Memory B cell (primary cell): Measurements from ENCODE around the gene CYFIP1.

Source experiments
- ATAC-seq: fragments of 150-1000 bp; cut with Tn5 transposase; 2 replicates; pipeline ENCODE4 v1.10.0; 2021; ENCODE audit warnings: low read depth, mild to moderate bottlenecking, moderate library complexity
- DNase-seq, 2 donors: peaks; one replicate each; pipeline ENCODE4 v3.0.0; 2022; ENCODE audit warnings: low spot score in 2 of 2
- H3K27ac Mint-ChIP-seq: one replicate; pipeline ENCODE4 v1.8.0; 2022; ENCODE audit warnings: mild to moderate bottlenecking, moderate library complexity, mixed read lengths
- H3K27me3 Mint-ChIP-seq: one replicate; pipeline ENCODE4 v1.8.0; 2022; ENCODE audit warnings: mixed read lengths
- H3K36me3 Mint-ChIP-seq: one replicate; pipeline ENCODE4 v1.8.0; 2022; ENCODE audit warnings: mild to moderate bottlenecking, mixed read lengths
- H3K4me1 Mint-ChIP-seq: one replicate; pipeline ENCODE4 v1.8.0; 2022; ENCODE audit warnings: mixed read lengths
- H3K4me3 Mint-ChIP-seq: one replicate; pipeline ENCODE4 v1.8.0; 2022; ENCODE audit warnings: mild to moderate bottlenecking, moderate library complexity, mixed read lengths
- H3K9me3 Mint-ChIP-seq: one replicate; pipeline ENCODE4 v1.8.0; 2022; ENCODE audit warnings: mixed read lengths

CYFIP1 gene

DNA sequence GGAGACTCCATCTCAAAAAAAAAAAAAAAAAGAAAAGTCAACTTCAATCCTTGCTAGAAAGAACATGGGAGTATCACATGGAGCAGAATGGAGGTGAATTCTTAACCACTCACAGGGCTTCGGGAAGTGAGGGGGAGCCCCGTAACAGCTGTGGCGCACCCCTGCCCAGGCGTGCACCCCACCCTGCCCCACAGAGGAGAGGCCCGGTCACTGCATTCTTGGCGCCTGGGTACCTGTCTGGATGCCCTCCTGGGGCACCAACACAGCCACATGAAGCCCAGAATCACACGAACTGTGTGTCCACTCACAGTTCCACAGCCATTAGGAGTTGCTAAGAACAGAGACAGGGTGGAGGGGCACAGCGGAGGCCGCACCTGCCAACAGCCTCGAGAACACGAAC, 89.9 kb downstream of the CYFIP1 start:
- peaks cover 10% of the 10 kb centered on the region for H3K36me3 Mint-ChIP-seq
- no peaks in the 10 kb centered on the region for H3K9me3 Mint-ChIP-seq
- no peak for DNase-seq
- H3K4me1 Mint-ChIP-seq = peaks cover 4% of the 10 kb centered on the region
- no peak overlapping the region for H3K4me3 Mint-ChIP-seq
- no peak overlapping the region for H3K27ac Mint-ChIP-seq
- H3K27me3 Mint-ChIP-seq = no peaks in the 10 kb centered on the region
- no peak for ATAC-seq

DNA sequence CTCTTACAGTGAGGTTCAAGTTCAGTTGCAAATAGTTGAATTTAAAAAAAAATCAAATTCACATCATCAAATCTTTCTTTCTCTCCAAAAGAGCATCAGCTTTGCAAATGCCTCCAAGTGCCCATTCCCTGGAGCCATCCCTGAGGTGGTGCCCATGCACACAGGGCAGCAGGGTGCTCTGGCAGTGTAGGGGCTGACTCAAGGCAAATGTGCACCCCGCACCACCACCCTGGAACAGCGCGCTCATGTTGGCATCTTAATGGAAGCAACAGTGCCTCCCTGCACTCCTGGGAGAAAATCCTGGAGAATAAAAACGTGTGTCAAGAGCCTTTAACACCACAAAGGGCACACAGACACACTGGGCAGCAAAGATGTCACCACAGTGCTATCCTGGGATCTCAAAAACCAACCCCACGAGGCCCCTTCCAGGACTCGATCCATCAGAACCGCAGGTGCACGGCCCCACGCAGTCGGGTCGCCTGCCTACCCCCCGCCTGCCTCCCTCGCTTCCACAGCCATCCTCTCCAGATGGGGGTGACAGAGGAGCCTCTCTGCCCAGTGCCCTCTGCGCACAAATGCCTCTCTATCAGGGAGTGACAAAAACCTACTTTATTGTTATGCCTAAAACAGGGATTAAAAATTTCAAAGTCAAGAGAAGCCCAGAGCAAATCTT, 90.9 kb downstream of the CYFIP1 start:
- Mint-ChIP-seq H3K27me3 (no peaks in the 10 kb centered on the region), H3K36me3 (peaks cover 10% of the 10 kb centered on the region)

DNA sequence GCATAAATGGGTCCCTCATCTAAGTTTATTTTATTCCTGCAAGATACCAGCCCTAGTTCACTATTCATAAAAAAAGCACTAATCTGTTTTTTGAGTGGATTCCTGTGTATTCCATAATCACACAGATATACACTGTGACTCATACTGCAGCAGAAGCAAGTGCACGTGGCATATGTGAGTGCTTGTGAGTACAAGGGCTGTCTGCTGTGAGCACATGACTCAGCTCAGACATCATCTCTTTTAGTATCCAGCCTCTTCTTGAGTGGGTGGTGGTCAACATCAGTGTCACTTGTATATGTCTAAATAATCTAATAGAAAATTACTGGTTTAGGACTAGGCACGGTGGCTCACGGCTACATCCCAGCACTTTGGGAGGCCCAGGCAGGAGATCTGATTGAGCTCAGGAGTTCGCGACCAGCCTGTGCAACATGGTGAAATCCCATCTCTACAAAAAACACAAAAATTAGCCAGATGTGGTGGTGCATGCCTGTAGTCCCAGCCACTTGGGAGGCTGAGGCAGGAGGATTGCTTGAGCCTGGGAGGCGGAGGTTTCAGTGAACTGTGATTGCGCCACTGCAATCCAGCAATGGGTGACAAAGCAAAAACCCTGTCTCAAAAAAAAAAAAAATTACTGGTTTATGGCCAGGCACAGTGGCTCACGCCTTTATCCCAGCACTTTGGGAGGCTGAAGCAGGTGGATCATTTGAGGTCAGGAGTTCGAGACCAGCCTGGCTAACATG, 91.9 kb downstream of the CYFIP1 start:
- peaks cover 10% of the 10 kb centered on the region for H3K36me3 Mint-ChIP-seq

More for the DNA sequence above, 90.9 kb downstream of the CYFIP1 start:
- H3K4me1 Mint-ChIP-seq = peaks cover 4% of the 10 kb centered on the region
- no peak overlapping the region for H3K27ac Mint-ChIP-seq
- H3K4me3 Mint-ChIP-seq = no peak overlapping the region
- ATAC-seq (no peak), DNase-seq (no peak)
- no peaks in the 10 kb centered on the region for H3K9me3 Mint-ChIP-seq

DNA sequence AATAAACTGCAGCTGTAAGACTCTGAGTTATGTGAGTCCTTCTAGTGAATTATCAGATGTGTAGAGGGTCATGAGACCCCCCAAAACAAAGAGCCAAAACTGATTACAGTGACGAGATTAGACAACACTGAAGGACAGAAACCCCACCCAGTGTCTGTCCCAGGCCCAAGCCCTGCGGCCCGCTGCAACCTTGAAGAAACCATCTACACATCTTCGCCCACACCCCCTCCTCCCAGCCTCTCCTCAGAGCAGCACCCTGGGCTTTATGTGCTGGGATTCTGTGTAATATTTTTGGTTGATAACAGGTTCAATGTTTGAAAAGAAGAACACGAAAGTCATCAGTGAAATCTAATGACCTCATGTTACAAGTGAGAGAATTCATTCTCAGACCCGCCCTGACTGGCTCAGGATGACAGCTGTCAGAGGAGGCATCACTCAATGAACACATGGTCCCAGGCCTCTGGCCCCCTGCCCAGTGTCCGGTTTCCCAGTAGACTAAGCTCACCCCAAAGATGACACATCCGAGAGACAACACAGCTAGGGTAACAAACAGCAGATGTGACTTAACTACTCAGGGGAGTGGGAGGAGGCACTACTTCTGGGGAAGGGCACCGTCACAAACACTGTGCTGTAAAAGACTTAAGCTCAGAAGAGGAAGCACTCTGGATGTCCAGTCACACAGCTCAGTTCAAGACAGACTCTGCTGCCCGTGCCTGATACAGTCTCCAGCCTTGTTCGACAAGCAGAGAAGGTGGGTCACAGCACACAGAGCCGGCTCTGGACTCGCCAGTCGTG, 92.8 kb downstream of the CYFIP1 start:
- Mint-ChIP-seq H3K4me3 (no peak overlapping the region), H3K36me3 (peaks cover 8% of the 10 kb centered on the region), H3K4me1 (peaks cover 4% of the 10 kb centered on the region), H3K27ac (peak overlapping the region; percentile 9), H3K9me3 (no peaks in the 10 kb centered on the region), H3K27me3 (no peaks in the 10 kb centered on the region)
- DNase-seq = no peak
- no peak for ATAC-seq

More for the DNA sequence above, 91.9 kb downstream of the CYFIP1 start:
- ATAC-seq (no peak), DNase-seq (no peak)
- Mint-ChIP-seq H3K4me3 (no peak overlapping the region), H3K27ac (peak overlapping the region; percentile 9), H3K27me3 (no peaks in the 10 kb centered on the region), H3K4me1 (peaks cover 4% of the 10 kb centered on the region), H3K9me3 (no peaks in the 10 kb centered on the region)

DNA sequence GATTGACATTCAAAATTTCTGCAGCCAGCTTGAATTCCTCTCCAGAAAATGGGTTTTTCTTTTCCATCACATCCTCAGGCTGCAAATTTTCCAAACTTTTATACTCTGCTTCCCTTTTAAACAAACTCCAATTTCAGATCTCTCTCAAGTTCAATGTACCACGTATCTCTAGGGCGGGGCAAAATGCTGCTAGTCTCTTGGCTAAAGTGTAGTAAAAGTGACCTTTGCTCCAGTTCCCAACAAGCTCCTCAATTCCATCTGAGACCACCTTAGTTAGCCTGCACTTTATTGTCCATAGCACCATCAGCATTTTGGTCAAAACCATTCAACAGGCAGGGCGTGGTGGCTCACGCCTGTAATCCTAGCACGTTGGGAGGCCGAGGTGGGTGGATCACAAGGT, 95.0 kb downstream of the CYFIP1 start:
- ATAC-seq = no peak
- Mint-ChIP-seq H3K4me1 (peaks cover 4% of the 10 kb centered on the region), H3K4me3 (no peak overlapping the region), H3K27ac (no peak overlapping the region), H3K27me3 (no peaks in the 10 kb centered on the region), H3K36me3 (peaks cover 12% of the 10 kb centered on the region), H3K9me3 (no peaks in the 10 kb centered on the region)
- DNase-seq = no peak

DNA sequence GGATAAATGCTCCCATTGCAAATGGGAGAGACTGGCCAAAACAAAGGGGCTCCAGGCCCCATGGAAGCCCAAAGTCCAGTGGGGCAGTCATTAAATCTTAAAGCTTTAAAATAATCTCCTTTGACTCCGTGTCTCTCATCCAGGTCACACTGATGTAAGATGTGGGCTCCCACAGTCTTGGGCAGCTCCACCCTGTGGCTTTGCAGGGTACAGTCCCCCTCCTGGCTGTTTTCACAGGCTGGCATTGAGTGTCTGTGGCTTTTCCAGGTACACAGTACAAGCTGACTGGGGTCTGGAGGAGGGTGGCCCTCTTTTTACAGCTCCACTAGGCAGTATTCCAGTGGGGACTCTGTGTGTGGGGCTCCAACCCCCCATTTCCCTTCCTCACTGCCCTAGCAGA, 95.8 kb downstream of the CYFIP1 start:
- ATAC-seq (peak; percentile 27), DNase-seq (no peak)
- Mint-ChIP-seq H3K9me3 (no peaks in the 10 kb centered on the region), H3K27me3 (no peaks in the 10 kb centered on the region), H3K36me3 (peaks cover 10% of the 10 kb centered on the region), H3K4me1 (peaks cover 4% of the 10 kb centered on the region), H3K4me3 (no peak overlapping the region), H3K27ac (no peak overlapping the region)

DNA sequence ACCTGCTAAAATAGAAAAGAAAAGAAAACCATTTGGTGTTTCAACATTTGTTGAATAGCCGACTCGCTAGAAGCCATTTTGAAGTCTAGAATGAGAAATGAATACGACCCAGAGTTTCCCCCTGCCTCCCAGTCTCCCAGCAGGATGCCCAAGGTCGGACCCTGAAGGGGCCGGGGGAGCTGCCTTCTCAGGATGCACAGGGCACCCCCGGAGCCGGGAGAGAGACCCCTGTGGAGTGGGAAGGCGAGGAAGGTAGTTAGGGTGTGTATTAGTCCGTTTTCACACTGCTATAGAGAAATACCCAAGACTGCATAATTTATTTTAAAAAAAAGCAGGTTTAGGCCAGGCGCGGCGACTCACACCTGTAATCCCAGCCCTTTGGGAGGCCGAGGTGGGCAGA, 97.0 kb downstream of the CYFIP1 start:
- H3K4me3 Mint-ChIP-seq = no peak overlapping the region
- H3K27ac Mint-ChIP-seq = no peak overlapping the region
- H3K27me3 Mint-ChIP-seq = no peaks in the 10 kb centered on the region
- peaks cover 4% of the 10 kb centered on the region for H3K4me1 Mint-ChIP-seq
- DNase-seq = no peak
- ATAC-seq = no peak
- H3K9me3 Mint-ChIP-seq = no peaks in the 10 kb centered on the region
- peaks cover 14% of the 10 kb centered on the region for H3K36me3 Mint-ChIP-seq

DNA sequence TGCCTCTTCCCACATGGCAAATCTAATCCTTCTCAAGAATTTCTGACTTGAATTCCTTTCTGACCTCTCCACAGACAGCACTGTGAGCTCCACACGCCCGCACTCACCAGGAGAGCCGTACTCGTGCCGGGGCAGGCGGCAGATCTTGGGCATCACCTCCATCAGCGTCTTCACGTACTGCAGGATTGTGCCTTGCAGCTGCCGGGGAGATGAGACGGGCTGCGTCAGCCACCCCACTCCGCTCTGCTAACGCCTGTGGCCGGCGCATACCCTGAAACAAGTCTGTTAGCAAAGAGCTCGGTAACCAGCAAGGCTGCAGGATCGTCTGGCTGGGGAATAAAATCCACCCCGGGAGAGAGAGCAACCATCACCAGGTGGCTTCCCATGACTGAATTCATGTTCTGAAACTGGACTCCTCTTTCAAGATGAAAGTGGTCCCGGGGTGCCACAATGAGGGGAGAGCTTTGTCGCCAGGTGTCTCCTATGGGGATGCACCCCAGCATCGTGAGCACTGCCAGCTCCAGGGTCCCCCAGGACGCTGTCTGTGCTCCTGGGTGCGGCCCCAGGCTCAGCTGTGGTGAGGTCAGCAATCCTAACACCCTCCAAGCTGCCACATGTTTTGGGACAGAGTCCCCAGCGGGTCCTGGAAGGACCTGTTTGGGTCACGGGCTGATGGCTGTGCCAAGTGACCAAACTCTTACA, 98.3 kb downstream of the CYFIP1 start:
- no peaks in the 10 kb centered on the region for H3K9me3 Mint-ChIP-seq
- no peak overlapping the region for H3K4me3 Mint-ChIP-seq
- no peak overlapping the region for H3K27ac Mint-ChIP-seq
- H3K27me3 Mint-ChIP-seq = no peaks in the 10 kb centered on the region
- H3K4me1 Mint-ChIP-seq = peaks cover 4% of the 10 kb centered on the region
- H3K36me3 Mint-ChIP-seq = peaks cover 20% of the 10 kb centered on the region
- ATAC-seq (no peak), DNase-seq (no peak)

DNA sequence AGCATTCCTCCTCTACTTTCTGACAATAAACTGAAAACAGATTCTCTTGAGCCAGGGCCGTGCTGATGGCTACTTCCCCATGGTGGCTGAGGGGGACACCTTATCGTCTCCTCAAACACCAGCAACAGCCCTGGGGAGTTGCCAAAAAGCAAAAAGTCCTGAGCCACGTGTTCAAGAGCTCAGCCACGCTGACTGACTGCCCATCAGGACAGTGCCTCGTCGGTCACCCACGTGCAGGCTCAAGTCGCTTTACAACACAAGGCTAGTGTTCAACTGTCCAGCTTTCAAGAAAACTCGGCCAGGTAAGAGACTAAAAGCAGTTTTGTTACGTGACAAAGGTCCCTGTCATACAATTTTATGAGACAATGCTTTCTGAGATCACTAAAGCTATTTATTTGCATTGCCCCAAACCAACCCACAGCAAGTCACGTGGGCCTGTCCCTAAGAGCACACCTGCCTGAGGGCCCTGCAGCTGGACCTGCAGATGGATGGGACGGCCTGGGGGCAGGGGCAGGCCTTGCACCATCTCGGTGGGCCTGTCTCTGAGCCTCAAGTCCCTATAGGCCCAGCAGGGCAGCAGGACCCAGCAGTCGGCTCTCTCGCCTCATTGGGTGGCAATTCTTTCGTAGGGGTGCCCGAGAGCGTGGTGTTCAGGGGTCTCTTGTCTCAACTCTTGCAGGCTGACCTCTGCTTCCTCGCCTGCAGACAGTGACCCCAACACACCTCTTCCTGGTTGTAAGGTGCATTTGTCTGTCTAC, 99.0 kb downstream of the CYFIP1 start:
- Mint-ChIP-seq H3K36me3 (peaks cover 20% of the 10 kb centered on the region), H3K4me3 (no peak overlapping the region), H3K27ac (no peak overlapping the region), H3K4me1 (peaks cover 4% of the 10 kb centered on the region), H3K9me3 (no peaks in the 10 kb centered on the region), H3K27me3 (no peaks in the 10 kb centered on the region)
- no peak for ATAC-seq
- no peak for DNase-seq

DNA sequence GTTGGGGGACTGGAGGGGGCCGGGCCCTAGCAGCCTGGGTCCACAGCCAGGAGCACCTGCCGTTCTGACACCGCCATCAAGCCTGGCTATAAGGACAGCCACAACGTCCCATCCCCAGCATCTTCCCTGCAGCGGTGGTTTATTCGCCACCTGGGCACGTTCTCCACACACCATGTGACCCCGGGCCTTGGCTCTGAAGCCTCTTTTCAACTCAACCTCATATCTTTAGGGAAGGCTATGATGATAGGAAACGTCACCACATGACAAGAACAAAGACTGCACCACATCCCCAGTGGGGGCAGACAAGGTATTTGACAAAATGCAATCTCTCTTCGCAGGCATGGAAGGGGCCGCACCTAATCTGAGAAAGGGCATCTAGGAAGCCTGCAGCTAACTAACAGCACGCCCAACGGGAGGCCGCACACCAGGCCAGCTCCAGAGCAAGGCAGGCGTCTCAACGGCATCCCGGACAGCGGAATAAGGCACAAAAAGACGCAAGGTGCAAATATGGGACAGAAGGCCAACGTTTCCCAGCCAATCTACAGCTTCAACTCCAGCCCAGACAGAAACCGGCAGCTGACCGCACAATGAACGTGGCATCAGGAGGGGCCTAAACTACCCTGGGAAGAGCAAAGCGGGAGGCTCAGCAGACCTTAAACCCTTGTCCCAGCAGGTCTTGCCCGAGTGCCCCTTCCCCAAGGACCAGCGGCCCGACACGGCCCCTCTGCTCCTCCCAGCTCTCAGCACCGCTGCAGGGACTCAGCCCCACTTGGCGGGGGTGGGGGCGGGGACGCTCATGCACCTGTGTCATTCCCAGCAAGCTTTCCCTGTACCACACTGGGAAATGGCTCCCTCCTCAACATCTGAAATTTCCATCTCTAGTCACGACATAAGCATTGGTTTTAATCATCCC, 99.8 kb downstream of the CYFIP1 start:
- no peak for DNase-seq
- H3K36me3 Mint-ChIP-seq = peaks cover 17% of the 10 kb centered on the region
- no peaks in the 10 kb centered on the region for H3K9me3 Mint-ChIP-seq
- no peak for ATAC-seq
- no peaks in the 10 kb centered on the region for H3K4me1 Mint-ChIP-seq
- no peaks in the 10 kb centered on the region for H3K27me3 Mint-ChIP-seq
- H3K4me3 Mint-ChIP-seq = no peak overlapping the region
- no peak overlapping the region for H3K27ac Mint-ChIP-seq

DNA sequence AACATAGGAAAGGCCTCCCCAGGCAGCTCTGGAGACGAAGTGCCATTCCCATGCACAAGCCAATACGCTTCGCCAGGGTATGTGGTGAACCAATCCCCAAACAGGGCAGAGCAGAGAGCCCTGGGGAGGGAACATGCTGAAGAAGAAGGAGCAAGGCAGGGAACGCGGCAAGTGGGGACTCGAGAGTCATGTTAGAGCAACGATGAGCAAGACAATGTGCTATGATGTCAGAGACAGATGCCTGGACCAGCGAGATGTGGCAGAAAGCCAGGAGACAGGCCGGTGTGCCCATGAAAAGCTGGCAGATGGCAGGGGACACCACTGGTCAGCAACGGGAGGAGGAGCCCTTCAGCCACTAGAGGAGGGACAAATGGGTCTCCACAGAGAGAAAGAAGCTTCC, 102.1 kb downstream of the CYFIP1 start:
- Mint-ChIP-seq H3K36me3 (peaks cover 21% of the 10 kb centered on the region), H3K27ac (no peak overlapping the region), H3K4me1 (peaks cover 2% of the 10 kb centered on the region), H3K4me3 (no peak overlapping the region), H3K9me3 (no peaks in the 10 kb centered on the region), H3K27me3 (no peaks in the 10 kb centered on the region)
- DNase-seq (no peak), ATAC-seq (no peak)

DNA sequence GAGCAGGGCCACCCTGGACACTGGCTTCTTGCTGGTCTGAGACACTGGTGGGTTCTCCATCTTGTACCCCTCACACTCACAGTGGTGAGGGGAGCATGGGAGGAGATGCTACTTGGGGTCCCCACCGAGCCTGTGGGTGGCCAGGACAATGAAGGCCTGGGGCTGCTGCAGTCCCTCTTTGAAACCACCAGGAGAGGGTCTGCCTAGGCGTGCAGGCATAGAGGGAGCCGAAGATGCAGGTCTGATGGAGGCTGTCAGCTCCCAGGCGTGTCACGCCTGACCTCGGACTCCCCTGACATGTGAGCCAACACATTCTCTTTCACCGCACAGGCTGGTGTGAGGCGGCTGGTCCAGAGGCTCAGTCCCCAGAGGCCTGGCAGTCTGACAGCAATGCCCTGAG, 102.6 kb downstream of the CYFIP1 start:
- Mint-ChIP-seq H3K27me3 (no peaks in the 10 kb centered on the region), H3K9me3 (no peaks in the 10 kb centered on the region), H3K36me3 (peaks cover 21% of the 10 kb centered on the region), H3K27ac (no peak overlapping the region), H3K4me3 (no peak overlapping the region), H3K4me1 (peaks cover 2% of the 10 kb centered on the region)
- DNase-seq (no peak), ATAC-seq (no peak)
